ENCODE results near the gene ATXN2L. TPM values are rescaled to one million over a fixed set of nuclear protein-coding genes. Genes with fewer than 3 reads are reported as not detected.
A peak's percentile ranks its signal among the peaks of the same experiment; 100 is the strongest.

Gene ATXN2L
- total and polyA plus RNA-seq, 2 experiments from 2014 or later, result 81.2 to 116 TPM

- Histone ChIP-seq H3K4me1 (ENCODE audit: low read depth) (peaks cover 24% of the 10 kb centered on the region), H3K36me3 (no peaks in the 10 kb centered on the region), H3K27ac (peak overlapping the region; percentile 98), H3K4me3 (no peak overlapping the region), H3K9me3 (ENCODE audit: low read depth) (no peaks in the 10 kb centered on the region), H3K27me3 (no peaks in the 10 kb centered on the region)
- DNase-seq (ENCODE audit: low read depth in 1 of 2, low spot score in 1 of 2), result no peak
- TF ChIP-seq CTCF (IDR thresholded peaks at IDR 0.05; ENCODE audit: low read depth, low read length), result no peak
These were observed 60.6 kb downstream of the ATXN2L start for GRCh38 chr16:28883221-28883996.

GRCh38 chr16:28884045-28884444 is 61.2 kb downstream of the ATXN2L start:
- Histone ChIP-seq H3K36me3 (no peaks in the 10 kb centered on the region), H3K27ac (no peak overlapping the region), H3K9me3 (ENCODE audit: low read depth) (no peaks in the 10 kb centered on the region), H3K27me3 (no peaks in the 10 kb centered on the region), H3K4me1 (ENCODE audit: low read depth) (peaks cover 24% of the 10 kb centered on the region), H3K4me3 (no peak overlapping the region)
- TF ChIP-seq CTCF (IDR thresholded peaks at IDR 0.05; ENCODE audit: low read depth, low read length), result no peak
- DNase-seq (ENCODE audit: low read depth in 1 of 2, low spot score in 1 of 2), result no peak

Other genes starting within 250 kb of the ATXN2L start
- gene SULT1A2, start 225.9 kb upstream of the ATXN2L start, total RNA-seq, result 0.67 and 1.6 TPM in 2 replicates
- 0.83 and 5.4 TPM in 2 replicates for gene SULT1A2, start 225.9 kb upstream of the ATXN2L start, polyA plus RNA-seq
- gene SULT1A1, start 213.0 kb upstream of the ATXN2L start, total RNA-seq, result 23.6 and 30.4 TPM in 2 replicates
- gene SULT1A1, start 213.0 kb upstream of the ATXN2L start, polyA plus RNA-seq, result 24.1 and 42.8 TPM in 2 replicates
- gene NPIPB8, start 184.9 kb upstream of the ATXN2L start, total RNA-seq, result not detected in 2 replicates
- gene NPIPB8, start 184.9 kb upstream of the ATXN2L start, polyA plus RNA-seq, result 1.4 and 2.4 TPM in 2 replicates
- 287 and 310 TPM in 2 replicates for gene EIF3C, start 111.5 kb upstream of the ATXN2L start, total RNA-seq
- gene EIF3C, start 111.5 kb upstream of the ATXN2L start, polyA plus RNA-seq, result 381 and 388 TPM in 2 replicates
- gene NPIPB9, start 71.2 kb upstream of the ATXN2L start, total RNA-seq, result 1.2 and 1.5 TPM in 2 replicates
- 1.8 and 2.1 TPM in 2 replicates for gene NPIPB9, start 71.2 kb upstream of the ATXN2L start, polyA plus RNA-seq
- gene TUFM, start 23.3 kb downstream of the ATXN2L start, total RNA-seq, result 220 and 225 TPM in 2 replicates
- 305 and 359 TPM in 2 replicates for gene TUFM, start 23.3 kb downstream of the ATXN2L start, polyA plus RNA-seq
- gene SH2B1, start 40.8 kb downstream of the ATXN2L start, total RNA-seq, result 79.5 and 92.0 TPM in 2 replicates
- gene SH2B1, start 40.8 kb downstream of the ATXN2L start, polyA plus RNA-seq, result 37.7 and 41.1 TPM in 2 replicates
- 2.6 and 2.7 TPM in 2 replicates for gene ATP2A1, start 55.5 kb downstream of the ATXN2L start, total RNA-seq
- gene ATP2A1, start 55.5 kb downstream of the ATXN2L start, polyA plus RNA-seq, result 2.6 and 5.0 TPM in 2 replicates
- 74.0 and 87.3 TPM in 2 replicates for gene RABEP2, start 102.2 kb downstream of the ATXN2L start, total RNA-seq
- gene RABEP2, start 102.2 kb downstream of the ATXN2L start, polyA plus RNA-seq, result 30.8 and 34.4 TPM in 2 replicates
- gene CD19, start 109.0 kb downstream of the ATXN2L start, total RNA-seq, result 0.07 and 1.1 TPM in 2 replicates
- gene CD19, start 109.0 kb downstream of the ATXN2L start, polyA plus RNA-seq, result 1.3 TPM in 1 of 2 replicates, not detected in the other
- gene NFATC2IP, start 127.9 kb downstream of the ATXN2L start, total RNA-seq, result 32.9 and 71.6 TPM in 2 replicates
- gene NFATC2IP, start 127.9 kb downstream of the ATXN2L start, polyA plus RNA-seq, result 46.5 and 49.8 TPM in 2 replicates
- 54.4 and 69.8 TPM in 2 replicates for gene SPNS1, start 151.8 kb downstream of the ATXN2L start, total RNA-seq
- 80.2 and 98.9 TPM in 2 replicates for gene SPNS1, start 151.8 kb downstream of the ATXN2L start, polyA plus RNA-seq
- gene LAT, start 162.1 kb downstream of the ATXN2L start, total RNA-seq, result 1.2 and 1.5 TPM in 2 replicates
- gene LAT, start 162.1 kb downstream of the ATXN2L start, polyA plus RNA-seq, result 0.56 and 0.83 TPM in 2 replicates

Data from cardiac muscle cell (in vitro differentiated cells and primary cell).